Adrenal gland (tissue), 12 donors: Measurements from ENCODE around the gene RPIA. TPM values are rescaled to one million over a fixed set of nuclear protein-coding genes. Genes with fewer than 3 reads are reported as not detected.
A peak's percentile ranks its signal among the peaks of the same experiment; 100 is the strongest.

Experiments used
- DNase-seq, 7 donors: peaks; one replicate each; pipeline ENCODE4 v3.0.0-alpha.2; 2019 to 2020
- H3K27ac ChIP-seq, 5 donors: fragments of 200-600 bp; sonication (generic) in 4 of 5; 1 replicate in 3 of 5; 2 replicates in 2 of 5; pipeline versions ENCODE4 v1.5.1 to v1.8.0; 2016 to 2020; ENCODE audit warnings: mild to moderate bottlenecking in 1 of 5
- H3K27me3 ChIP-seq: fragments of 200-600 bp; 2 replicates; pipeline ENCODE4 v1.8.0; 2021
- H3K36me3 ChIP-seq, 2 donors: fragments of 200-600 bp; replicated peaks in 1 of 2; 1 replicate in 1 of 2; 2 replicates in 1 of 2; pipeline versions ENCODE4 v1.5.1 to v1.8.0; 2018 to 2022
- H3K4me1 ChIP-seq, 2 donors: fragments of 200-600 bp; replicated peaks in 1 of 2; 1 replicate in 1 of 2; 2 replicates in 1 of 2; pipeline versions ENCODE4 v1.5.1 to v1.8.0; 2018 to 2021
- H3K4me3 ChIP-seq, 4 donors: fragments of 200-600 bp; sonication (generic) in 3 of 4; one replicate each; pipeline ENCODE4 v1.5.1; 2016 to 2018
- H3K9me3 ChIP-seq, 3 donors: fragments of 200-600 bp; sonication (generic) in 1 of 3; replicated peaks in 1 of 3; 1 replicate in 2 of 3; 2 replicates in 1 of 3; pipeline versions ENCODE4 v1.5.1 to v1.8.0; 2016 to 2021
- POLR2A ChIP-seq, 2 donors: fragments of 450-650 bp; IDR thresholded peaks; one replicate each; pipeline ENCODE4 v1.6.1; 2017; ENCODE audit warnings: antibody characterized with exemption in 2 of 2, mild to moderate bottlenecking in 2 of 2, moderate library complexity in 1 of 2
- WGBS, 4 donors: extraction: QIAGEN DNeasy Blood & Tissue Kit in 2 of 4; methylation state at CpG; one replicate each; pipeline versions ENCODE4 v1.1.5 to v1.1.7; 2013 to 2017; 5-methylcytosine and 5-hydroxymethylcytosine counted together
- intact Hi-C, 2 donors: fragments of 100-400 bp; cut with DNase I; formaldehyde crosslinking; loops; one replicate each; pipeline versions ENCODE4 v1.14.1 to v1.15.0; 2022 to 2023
- polyA plus RNA-seq, 3 donors: library from polyadenylated mRNA; stranded (reverse); fragments of 200-250 nt in 2 of 3; fragments of 350-450 nt in 1 of 3; fragmentation: Illumina TruSeq in 1 of 3; extraction: RNeasy Lipid Tissue Mini Kit (QIAGEN cat#74804) in 1 of 3; gene quantifications; one replicate each; pipeline ENCODE4 v1.2.3, GENCODE V29; 2013 to 2014
- total RNA-seq, 9 donors: library from RNA; depleted of rRNA in 4 of 9; stranded (reverse); fragments of >200 nt in 4 of 9; fragments of 120-200 nt in 1 of 9; fragmentation: NEBNext Ultra II Directional in 1 of 9; extraction: Animal tissue kit (Norgen Biotek cat#: 25700) in 1 of 9; gene quantifications; one replicate each; pipeline versions ENCODE4 v1.1.0 to v1.2.4, GENCODE V29; 2013 to 2023
- TF ChIP-seq, protein P1 (sequence below), 6 experiments: fragments of 450-650 bp in 4 of 6; fragments of 200-600 bp in 2 of 6; sonication (generic) in 1 of 6; IDR thresholded peaks; 1 replicate in 5 of 6; 2 replicates in 1 of 6; pipeline versions ENCODE4 v1.5.1 to v1.8.0; 2016 to 2021; ENCODE audit warnings: antibody characterized with exemption in 6 of 6, mild to moderate bottlenecking in 2 of 6, moderate library complexity in 1 of 6
- donor health status: healthy with polysubstance abuse.
- donor health status: Bipolar disorder and iron deficiency.
- donor health status: DM: yes; HTN: yes; CAD: no.
- donor health status: DM: no; HTN: no; CAD: no.
- donor health status: DM: no; HTN: no; CAD: no.
- donor health status: DM: yes; HTN: yes; CAD: no.

Gene RPIA
- total and polyA plus RNA-seq, 12 donors: 1.9 to 16.9 (median 11.3) TPM

DNA sequence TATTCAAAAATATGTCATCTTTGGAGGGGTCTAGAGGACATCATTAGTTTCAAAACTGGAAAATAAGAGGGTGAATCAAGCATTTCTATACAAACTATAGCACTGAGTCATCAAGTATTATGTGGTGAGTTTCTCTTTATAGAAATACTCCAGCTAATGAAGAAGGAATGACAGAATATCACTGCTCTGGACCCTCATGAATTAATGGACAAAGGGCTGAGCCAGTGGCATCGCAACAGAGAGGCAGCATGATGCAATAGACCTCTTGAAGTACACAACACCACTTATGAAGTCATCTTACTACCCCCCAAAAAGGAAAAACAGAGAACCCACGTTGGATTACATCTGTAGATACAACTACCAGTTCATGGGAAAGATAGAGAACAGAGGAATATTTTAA lies 36.8 kb upstream of the RPIA start:
- Histone ChIP-seq H3K27me3 (no peaks in the 10 kb centered on the region), H3K36me3 (no peaks in the 10 kb centered on the region), H3K4me1 (peaks cover 11 to 19% of the 10 kb centered on the region in 2 donors), H3K27ac (no peak overlapping the region), H3K4me3 (no peak overlapping the region), H3K9me3 (no peaks in the 10 kb centered on the region)
- DNase-seq: no peak
- WGBS, 4 donors: 73 to 86% (median 78%) methylated on average over 2 of the region's 2 CpGs
- TF ChIP-seq, protein P1, sequence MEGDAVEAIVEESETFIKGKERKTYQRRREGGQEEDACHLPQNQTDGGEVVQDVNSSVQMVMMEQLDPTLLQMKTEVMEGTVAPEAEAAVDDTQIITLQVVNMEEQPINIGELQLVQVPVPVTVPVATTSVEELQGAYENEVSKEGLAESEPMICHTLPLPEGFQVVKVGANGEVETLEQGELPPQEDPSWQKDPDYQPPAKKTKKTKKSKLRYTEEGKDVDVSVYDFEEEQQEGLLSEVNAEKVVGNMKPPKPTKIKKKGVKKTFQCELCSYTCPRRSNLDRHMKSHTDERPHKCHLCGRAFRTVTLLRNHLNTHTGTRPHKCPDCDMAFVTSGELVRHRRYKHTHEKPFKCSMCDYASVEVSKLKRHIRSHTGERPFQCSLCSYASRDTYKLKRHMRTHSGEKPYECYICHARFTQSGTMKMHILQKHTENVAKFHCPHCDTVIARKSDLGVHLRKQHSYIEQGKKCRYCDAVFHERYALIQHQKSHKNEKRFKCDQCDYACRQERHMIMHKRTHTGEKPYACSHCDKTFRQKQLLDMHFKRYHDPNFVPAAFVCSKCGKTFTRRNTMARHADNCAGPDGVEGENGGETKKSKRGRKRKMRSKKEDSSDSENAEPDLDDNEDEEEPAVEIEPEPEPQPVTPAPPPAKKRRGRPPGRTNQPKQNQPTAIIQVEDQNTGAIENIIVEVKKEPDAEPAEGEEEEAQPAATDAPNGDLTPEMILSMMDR (IDR thresholded peaks at IDR 0.05): no peak
- no peak for TF ChIP-seq POLR2A (IDR thresholded peaks at IDR 0.05)
- intact Hi-C loops: no loop called here

DNA sequence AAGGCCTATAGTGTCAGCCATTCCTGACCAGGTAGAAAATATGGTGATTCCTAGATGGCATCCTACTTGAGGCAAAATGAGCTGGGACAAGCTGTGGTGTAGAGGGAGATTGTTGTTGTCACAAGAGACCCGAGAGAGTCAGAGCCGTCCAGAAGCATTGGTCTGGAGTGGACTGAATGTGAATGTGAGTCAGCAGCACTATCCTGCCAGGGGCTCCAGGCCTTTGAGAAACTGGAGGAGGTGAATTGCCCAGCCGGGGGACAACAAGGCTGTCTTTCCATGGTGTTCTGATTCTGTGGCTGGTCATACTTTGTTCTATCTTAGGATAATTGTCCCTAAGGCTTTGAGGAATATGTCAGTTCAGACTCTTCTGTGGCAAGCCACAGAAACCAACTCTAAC lies 34.8 kb upstream of the RPIA start:
- H3K4me1 ChIP-seq: peaks cover 11 to 20% of the 10 kb centered on the region in 2 donors
- WGBS, 4 donors: 75 to 94% (median 82%) methylated on average over 3 of the region's 3 CpGs
- peak in 2 of 7 donors; percentile 19 to 28 for DNase-seq
- intact Hi-C loops: no loop called here
- no peak overlapping the region for H3K4me3 ChIP-seq
- peak overlapping the region in 1 of 5 donors; percentile 59 for H3K27ac ChIP-seq
- no peaks in the 10 kb centered on the region for H3K9me3 ChIP-seq
- TF ChIP-seq, protein P1 (IDR thresholded peaks at IDR 0.05): no peak
- TF ChIP-seq POLR2A (IDR thresholded peaks at IDR 0.05): no peak
- no peaks in the 10 kb centered on the region for H3K36me3 ChIP-seq
- no peaks in the 10 kb centered on the region for H3K27me3 ChIP-seq

DNA sequence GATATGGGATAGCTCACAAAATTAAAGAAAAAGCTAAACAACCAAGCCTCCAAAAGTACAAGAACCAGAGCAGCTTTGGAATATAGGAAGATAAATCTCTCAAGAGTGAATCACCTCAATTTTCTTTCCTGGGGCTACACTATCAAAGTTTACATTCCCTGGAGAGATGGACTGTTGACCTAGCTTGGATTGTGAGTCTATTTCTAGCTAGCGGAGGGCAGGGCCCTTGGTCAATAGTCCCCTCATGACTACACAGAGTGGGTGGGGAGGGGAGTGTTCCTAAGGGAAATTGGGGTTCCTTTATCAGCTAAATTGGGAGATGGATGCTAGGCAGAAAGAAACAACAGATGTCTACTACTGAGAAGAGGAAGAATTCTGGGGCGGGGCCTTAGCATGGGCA lies 34.3 kb upstream of the RPIA start:
- Histone ChIP-seq H3K36me3 (no peaks in the 10 kb centered on the region), H3K27ac (peak overlapping the region in 1 of 5 donors; percentile 53), H3K27me3 (no peaks in the 10 kb centered on the region), H3K4me3 (no peak overlapping the region), H3K9me3 (no peaks in the 10 kb centered on the region), H3K4me1 (peaks cover 11 to 20% of the 10 kb centered on the region in 2 donors)
- intact Hi-C loops: no loop called here
- TF ChIP-seq, protein P1 (IDR thresholded peaks at IDR 0.05): no peak
- TF ChIP-seq POLR2A (IDR thresholded peaks at IDR 0.05): no peak
- DNase-seq: no peak
- WGBS, 4 donors: 93 to 97% (median 95%) methylated on average over 2 of the region's 2 CpGs

DNA sequence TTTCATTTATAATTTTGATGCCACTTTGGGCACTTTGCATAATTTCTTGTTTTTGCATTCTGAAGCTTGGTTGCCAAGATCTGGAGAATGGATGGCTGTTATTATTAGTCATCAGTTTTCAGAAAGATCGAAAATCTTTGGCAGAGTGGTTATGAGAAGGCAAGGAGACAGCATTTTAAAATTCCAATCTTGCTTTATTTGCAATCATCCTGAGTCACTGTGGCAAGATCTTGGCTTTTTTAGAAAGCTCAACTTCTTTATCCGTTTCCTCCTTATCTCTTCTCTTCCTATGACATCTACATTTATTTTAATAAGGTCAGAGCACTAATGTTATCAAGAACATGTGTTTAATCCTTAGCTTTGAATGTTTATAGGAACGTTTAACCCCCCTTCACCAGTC lies 33.1 kb upstream of the RPIA start:
- intact Hi-C loops: no loop called here
- Histone ChIP-seq H3K36me3 (no peaks in the 10 kb centered on the region), H3K4me1 (peaks cover 11 to 20% of the 10 kb centered on the region in 2 donors), H3K27me3 (no peaks in the 10 kb centered on the region), H3K4me3 (no peak overlapping the region), H3K9me3 (no peaks in the 10 kb centered on the region), H3K27ac (peak overlapping the region; percentile 28 to 91 (median 79))
- 14 to 21% (median 18%) methylated on average over 3 of the region's 3 CpGs for WGBS, 4 donors
- DNase-seq: no peak
- TF ChIP-seq, protein P1 (IDR thresholded peaks at IDR 0.05): no peak
- no peak for TF ChIP-seq POLR2A (IDR thresholded peaks at IDR 0.05)
